Stimulated activated CD4-positive, alpha-beta T cell treated with anti-CD3 and anti-CD28 coated beads, Interleukin-2, amount 100 ng/mL, for 4 hours (primary cell): ENCODE measurements around the gene MCCC2.
"Not testable (repeated sequence)": the region's sequence is repeated elsewhere in the genome, so short reads cannot be mapped to it uniquely, and the experiment has no call there.

Experiments used
- DNase-seq: peaks from one replicate; pipeline ENCODE4 v3.0.0-alpha.2; 2020; ENCODE audit warnings: low read depth

Gene MCCC2

DNA sequence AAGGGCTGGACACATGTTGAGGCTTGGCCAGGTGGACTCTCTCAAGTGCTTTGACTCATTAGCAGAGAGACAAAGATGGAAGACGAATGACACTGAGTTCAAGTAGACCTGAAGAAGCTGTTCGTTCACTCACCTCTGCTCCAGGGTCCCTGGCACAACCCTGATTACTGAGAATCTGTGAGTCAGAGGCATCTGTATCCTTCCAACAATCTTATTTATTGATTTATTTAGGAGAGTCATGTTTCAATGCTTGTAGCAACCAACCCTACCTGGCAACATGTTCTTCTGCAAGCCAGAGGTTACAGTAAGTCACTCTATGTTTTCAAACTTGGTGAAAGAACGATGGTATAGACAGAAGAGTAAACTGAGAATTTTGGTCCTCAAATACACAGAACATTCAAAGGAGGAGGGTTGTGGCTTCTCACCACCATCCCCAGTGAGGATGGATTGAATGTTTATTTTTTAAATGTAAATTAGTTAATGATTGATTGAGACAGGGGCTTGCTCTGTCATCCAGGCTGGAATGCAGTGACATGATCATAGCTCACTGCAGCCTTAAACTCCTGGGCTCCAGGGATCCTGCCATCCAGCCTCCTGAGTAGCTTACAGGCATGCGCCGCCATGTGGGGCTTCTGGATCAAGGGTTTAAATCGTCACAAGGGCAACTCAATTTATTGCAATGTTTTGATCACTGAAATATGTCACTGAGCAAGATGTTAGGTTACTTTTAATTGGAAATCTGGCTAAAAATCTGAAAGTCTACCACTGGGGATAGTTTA is 76.2 kb downstream of the MCCC2 start:
- DNase-seq: no peak

DNA sequence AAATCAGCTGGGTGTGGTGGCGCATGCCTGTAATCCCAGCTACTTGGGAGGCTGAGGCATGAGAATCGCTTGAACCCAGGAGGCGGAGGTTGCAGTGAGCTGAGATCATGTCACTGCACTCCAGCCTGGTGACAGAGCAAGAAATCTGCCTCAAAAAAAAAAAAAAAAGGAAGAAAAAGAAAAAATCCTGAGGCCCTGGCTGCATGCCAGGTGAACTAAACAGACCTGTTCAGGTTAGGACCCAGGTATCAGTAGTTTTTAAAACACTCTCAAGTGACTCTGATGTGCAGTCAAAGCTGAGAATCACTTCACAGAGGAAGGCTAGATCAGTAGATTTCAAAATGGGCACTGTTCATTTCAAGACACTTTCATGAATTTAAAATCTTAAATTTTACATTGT is 77.5 kb downstream of the MCCC2 start:
- DNase-seq: not testable (repeated sequence)

DNA sequence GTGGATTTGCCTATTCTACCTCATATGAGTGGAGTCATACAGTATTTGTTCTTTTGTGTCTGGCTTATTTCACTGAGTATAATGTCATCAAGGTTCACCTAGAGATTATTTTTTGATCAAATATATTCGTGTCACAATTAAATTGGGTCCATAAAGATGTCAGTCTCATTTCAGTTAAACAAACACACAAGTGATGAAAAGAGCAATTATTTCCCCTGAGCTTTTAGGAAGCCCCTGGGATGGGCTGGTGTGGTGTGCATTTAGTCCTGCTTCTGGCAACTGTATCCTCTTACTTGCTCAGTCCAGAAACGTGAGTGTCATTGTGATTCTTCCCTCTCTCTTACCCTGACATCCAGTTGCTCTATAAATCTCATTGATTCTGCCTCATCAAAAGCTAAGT is 79.2 kb downstream of the MCCC2 start:
- no peak for DNase-seq

DNA sequence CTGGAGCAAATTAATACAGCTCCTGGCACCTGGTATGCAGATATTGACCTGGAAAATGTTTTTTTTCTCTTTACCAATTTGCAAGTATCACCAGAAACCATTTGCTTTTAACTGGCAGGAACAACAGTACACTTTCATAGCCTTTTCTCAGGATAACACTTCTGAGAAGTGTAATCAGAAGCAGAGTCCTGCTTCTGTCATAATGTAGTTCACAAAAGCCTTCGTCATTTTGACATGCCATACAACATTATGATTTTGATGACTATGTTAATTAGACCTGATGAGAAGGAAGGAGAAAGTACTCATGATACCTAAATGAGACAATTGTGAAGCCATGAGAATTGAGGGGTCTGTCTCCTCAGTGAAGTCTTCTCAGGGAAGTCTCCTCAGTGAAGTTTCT is 90.8 kb downstream of the MCCC2 start:
- DNase-seq: no peak

DNA sequence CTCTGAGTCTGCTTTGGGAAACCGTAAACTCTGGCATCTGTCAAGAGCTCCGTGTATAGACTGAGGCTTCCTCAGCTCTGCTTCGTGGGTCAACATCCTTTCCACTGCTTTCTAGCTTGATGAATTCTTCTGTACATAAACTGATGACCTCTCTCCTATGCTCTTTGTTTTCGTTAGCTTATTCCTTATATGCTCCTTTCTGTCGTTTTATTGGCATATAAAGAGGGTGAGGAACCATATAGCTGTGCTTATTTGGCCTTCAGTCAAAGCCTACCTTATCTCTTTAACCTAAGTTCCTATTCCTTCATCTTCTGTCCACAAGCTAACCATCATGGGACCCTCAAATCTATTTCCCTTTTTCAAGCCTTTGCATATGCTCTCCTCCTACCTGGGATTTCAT is 92.6 kb downstream of the MCCC2 start:
- no peak for DNase-seq

DNA sequence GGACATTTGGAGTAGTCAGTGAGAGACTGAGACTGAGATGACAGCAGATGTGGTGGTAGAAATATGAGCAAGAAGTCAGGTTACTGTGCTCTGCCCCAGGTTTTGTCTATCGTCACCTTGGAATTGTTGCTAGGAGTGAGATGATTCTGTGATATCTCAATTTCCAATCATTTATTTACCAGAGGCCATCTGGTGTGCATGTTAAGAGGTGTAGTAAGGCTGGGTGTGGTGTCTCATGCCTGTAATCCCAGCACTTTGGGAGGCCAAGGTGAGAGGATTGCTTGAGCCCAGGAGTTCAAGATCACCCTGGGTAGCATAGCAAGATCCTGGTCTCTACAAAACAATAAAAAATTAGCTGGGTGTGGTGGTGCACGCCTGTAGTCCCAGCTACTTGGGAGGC is 93.4 kb downstream of the MCCC2 start:
- DNase-seq: no peak

DNA sequence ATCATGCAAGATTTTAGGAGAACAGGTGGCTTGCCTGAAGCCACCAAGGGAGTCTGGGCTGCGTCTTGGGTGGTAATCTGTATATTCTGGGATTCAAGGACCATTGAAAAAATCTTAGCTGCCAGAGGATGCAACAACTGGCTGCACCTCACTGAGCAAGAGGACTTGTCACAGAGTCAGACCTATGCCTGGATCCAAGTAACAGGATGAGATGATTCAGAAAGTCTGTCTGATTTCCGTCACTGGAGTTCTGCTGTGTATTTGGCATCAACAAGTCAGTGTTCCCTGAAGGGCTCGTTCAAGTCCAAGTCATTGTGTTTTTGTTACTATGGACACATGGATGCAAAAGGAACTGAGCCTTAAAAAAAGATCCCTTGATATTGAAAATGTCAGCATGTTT is 94.2 kb downstream of the MCCC2 start:
- no peak for DNase-seq

DNA sequence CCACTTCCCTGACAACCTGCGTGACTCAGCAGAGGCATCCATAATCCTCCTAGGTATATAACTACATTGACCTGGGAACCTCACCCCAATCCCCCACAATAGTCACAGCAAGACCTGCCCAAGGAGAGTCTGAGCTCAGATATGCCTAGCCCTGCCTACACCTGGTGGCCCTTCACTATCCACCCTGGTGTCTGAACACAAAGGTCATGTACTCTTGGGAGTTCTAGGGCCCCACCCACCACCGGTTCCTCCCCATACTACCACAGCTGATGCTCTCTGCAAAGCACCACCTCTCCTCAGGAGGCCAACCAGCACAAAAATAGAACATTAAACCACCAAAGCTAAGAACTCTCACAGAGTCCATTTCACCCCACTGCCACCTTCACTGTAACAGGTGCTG is 97.2 kb downstream of the MCCC2 start:
- DNase-seq: no peak

DNA sequence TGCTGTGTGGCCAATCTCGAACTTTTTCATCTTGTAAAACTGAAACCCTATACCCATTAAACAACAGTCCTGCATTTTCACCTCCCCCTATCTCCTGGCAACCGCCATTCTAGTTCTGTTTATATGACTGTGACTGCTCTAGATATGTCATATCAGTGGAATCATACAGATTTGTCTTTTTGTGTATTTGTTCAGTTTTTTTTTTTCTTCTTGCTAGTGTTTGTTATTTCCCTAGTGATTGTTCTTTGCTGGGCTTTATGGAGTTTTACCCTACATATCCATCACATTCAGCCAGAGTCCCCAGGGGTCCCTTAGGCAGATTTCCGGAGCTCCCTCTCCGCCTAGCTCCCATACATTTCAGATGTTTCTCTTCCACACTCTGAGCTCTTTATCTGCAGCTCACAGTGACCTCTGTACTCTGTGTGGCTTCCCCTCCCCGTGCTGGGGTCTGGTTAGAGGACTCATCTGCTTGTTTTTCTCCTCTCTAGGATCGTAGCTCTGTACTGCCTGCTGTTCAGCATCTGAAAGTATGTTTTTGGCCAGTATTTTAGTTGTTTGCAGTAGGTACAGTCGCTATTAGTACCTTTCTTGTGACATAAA is 106.8 kb downstream of the MCCC2 start:
- DNase-seq: no peak

DNA sequence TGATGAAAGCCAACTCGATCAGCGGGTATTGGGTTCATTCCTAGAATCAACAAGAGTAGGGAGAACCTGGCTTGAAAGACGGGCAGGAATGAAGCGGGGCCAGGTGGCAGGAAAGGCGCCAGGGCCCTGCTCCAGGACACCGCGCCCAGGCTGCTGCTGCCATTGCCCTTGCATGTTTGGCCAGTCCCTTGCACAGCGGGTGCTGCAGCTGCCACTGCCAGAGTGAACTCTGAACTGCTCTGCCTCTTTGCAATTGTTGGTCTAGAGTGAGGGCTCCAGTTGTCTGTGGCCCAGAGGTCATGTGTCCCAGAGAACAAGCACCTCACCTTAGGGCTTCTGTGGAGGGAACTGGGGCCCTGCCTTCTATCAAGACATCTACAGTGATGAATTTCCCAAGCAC is 107.9 kb downstream of the MCCC2 start:
- DNase-seq: no peak

DNA sequence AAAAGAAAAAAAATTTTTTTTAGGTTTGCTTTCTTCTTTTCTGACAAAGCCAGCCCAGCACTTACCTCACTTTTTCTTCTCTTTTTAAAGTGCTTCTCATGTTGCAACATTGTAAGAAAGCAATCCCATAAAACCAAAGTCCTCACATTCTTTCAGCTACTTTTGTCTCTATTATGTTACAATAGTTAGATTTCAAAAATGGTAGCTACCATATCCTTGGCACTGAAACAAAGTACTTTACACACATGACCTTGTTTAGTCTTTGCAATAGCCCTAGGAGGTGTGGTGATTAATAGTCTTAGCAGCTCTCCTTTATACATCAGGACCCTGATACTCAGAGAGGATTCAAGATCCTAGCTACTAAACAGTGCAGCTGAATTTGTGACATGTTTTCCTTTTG is 108.5 kb downstream of the MCCC2 start:
- no peak for DNase-seq

DNA sequence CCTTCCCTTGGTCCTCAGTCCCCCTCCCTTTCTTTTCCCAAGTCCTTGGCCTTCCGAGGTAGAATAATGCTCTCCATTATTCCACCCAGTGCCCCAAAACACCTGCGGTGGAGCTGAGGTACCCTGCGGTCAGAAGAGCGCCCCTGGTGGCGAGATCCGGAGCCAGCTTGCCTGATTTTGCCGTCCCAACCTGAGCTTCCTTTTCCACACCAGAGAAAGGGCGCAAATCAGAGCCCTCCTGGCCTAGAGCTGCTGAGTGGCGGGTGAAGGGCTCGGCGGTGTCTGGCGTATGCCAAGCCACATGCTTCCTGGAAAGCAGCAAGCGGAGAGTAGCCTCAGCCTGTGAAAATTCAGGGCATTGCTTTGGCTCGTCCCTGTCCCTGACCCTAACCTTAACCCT is 110.8 kb downstream of the MCCC2 start:
- DNase-seq: no peak

DNA sequence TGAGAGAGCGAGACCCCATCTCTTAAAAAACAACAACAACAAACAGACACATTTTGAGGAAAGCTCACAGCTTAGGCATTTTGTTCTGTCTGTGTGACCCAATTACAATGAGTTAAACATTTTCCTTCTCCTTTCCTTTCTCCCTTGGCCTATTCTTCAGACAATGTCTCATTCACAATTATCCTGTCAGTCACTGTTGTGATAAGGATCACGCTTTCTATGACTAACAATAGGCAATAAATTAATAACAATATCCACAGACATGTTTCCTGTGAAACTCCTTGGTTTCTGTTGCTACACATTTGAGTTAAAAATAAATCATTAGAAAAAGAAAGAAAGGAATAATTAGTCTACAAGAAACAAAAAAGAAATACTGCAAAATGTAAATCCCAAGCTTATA is 112.1 kb downstream of the MCCC2 start:
- DNase-seq: no peak

DNA sequence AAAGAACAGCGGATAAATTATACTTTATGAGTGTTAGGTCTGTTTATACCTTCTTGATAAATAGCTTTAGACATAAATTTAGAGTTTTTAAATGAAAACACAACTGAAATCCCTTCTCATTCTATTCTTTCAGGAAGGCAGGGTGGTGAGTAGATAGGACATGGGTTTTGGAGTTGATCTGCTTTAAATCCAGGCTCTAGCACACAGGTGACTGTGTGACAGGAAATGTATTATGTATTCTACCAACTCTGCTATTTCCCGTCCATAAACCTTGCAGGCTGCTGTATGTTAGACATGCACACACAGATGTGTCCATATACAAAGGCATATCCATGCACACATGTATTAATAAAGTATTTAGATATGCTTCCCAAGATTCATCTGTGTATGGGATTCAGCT is 112.6 kb downstream of the MCCC2 start:
- no peak for DNase-seq

DNA sequence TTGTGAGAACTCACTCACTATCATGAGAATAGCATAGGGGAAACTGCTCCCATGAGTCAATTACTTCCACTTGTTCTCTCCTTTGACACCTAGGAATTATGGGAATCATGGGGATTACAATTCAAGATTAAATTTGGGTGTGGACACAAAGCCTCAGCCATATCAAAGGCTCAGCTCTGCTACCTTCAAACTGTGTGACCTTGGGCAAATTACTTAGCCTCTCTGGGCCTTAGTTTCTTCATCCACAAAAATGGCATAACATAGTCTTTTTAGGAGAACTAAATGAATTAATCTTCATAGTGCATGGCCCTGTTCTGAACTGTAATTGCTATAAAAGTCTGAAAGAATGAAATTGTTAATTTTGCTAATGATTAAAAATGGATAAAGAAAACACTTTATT is 113.7 kb downstream of the MCCC2 start:
- DNase-seq: no peak

DNA sequence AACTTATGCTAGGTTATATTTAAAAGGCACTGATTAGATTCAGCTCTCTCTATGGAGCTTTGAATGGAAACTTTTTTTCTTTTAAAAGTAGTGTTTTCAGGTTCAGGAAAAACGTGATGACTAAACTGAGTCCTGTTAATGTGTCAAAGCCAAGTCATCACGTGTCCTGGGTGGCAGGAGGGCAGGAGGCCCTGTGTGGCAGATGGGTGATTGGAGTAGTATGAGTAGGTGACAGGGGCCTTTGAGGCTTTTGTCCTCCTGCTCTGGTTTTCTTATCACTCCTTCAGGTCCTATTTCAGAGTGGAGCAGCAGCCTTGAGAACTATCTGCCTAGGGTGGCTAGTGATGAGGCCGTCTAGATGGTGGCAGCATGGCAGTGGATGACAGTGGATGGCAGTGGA is 114.3 kb downstream of the MCCC2 start:
- DNase-seq: no peak

DNA sequence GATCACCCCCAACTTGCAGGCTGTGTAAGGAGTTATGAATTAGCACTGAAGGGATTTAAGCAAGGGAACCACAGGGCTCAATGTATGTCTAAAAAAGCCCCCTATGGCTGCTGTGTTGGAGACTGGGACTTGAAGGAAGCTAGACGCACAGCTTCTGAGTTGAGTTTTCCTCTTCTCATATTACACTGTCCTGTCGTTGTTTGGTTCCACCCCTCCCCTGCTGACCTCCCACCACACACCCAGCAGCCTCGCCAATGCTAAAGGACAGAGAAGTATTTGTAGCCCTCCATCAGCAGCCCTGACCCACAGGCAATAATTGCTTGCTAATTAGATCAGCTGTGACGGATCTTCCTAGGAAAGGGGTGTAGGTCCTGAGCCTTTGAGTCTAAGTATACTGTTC is 116.8 kb downstream of the MCCC2 start:
- no peak for DNase-seq

DNA sequence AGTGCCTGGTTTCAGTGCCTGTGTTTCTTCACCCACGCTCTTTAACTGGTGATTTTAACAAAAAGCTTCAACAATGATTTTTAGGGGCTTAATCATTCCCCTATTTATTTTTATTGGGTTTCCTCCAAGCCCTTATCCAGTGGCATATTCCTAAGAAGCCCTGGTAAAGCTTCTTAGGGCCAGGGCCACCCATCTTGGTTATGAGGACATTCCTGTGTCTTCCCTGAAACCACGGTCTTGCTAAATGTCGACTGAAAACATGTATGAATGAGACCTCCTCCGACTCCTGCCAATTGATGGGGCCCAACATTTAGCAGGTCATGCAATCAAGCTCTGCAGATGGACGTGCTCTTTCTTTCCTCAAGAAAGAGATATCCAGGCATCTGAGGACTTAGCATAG is 118.3 kb downstream of the MCCC2 start:
- no peak for DNase-seq

DNA sequence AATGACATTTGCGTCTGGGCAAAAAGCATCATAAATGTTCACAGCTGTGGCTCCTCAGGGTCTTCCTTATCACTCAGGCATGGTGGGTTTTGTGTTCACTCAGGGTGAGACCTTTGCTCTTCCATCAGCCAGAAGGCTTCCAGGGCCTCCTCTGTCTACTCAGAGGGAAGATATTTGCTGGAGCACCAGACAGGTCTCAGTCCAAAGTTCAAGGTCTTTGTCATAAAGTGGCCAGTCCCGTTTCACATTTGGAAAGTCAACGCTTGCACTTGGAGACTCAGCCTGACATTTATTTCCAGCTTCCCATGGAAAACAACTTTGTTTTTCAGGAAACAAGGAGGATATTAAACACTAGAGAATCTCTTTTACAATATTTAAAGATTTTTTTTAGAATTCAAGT is 119.8 kb downstream of the MCCC2 start:
- no peak for DNase-seq
